H9 (cell line): ENCODE results near the gene PDE7B. TPM values are rescaled to one million over a fixed set of nuclear protein-coding genes. Genes with fewer than 3 reads are reported as not detected.

Experiments used
- DNase-seq: peaks from one replicate; pipeline ENCODE4 v3.0.0-alpha.2; 2017
- H2AFZ ChIP-seq: one replicate; pipeline ENCODE4 v1.6.1; 2013; ENCODE audit warnings: mild to moderate bottlenecking, low read length, control low read depth, moderate library complexity
- H2AK5ac ChIP-seq: 2 replicates; pipeline ENCODE4 v1.6.1; 2013; ENCODE audit warnings: low read length, control low read depth, mixed read lengths; ENCODE audit not compliant: insufficient read length
- H2BK120ac ChIP-seq: one replicate; pipeline ENCODE4 v1.6.1; 2013; ENCODE audit warnings: low read depth, mild to moderate bottlenecking, low read length, control low read depth, inconsistent platforms; ENCODE audit not compliant: poor library complexity, severe bottlenecking
- H2BK12ac ChIP-seq: 2 replicates; pipeline ENCODE4 v1.6.1; 2013; ENCODE audit warnings: low read length, control low read depth, mixed read lengths, low read depth; ENCODE audit not compliant: insufficient read length
- H2BK15ac ChIP-seq: 2 replicates; pipeline ENCODE4 v1.6.1; 2013; ENCODE audit warnings: low read depth, low read length, control low read depth
- H2BK20ac ChIP-seq: one replicate; pipeline ENCODE4 v1.6.1; 2013; ENCODE audit warnings: low read depth, mild to moderate bottlenecking, low read length, control low read depth, inconsistent platforms; ENCODE audit not compliant: poor library complexity, severe bottlenecking
- H2BK5ac ChIP-seq: 2 replicates; pipeline ENCODE4 v1.6.1; 2013; ENCODE audit warnings: low read length, control low read depth, mixed read lengths; ENCODE audit not compliant: insufficient read length
- H3K14ac ChIP-seq: 2 replicates; pipeline ENCODE4 v1.6.1; 2013; ENCODE audit warnings: low read length, control low read depth; ENCODE audit not compliant: insufficient read depth
- H3K18ac ChIP-seq: 2 replicates; pipeline ENCODE4 v1.6.1; 2013; ENCODE audit warnings: low read depth, mild to moderate bottlenecking, mixed read lengths, low read length, control low read depth; ENCODE audit not compliant: insufficient read length
- H3K23ac ChIP-seq: 2 replicates; pipeline ENCODE4 v1.6.1; 2013; ENCODE audit warnings: low read length, control low read depth, mixed read lengths, low read depth; ENCODE audit not compliant: insufficient read length
- H3K23me2 ChIP-seq: 2 replicates; pipeline ENCODE4 v1.6.1; 2013; ENCODE audit warnings: low read depth, mild to moderate bottlenecking, mixed read lengths, low read length, control low read depth; ENCODE audit not compliant: insufficient read length, poor library complexity, severe bottlenecking
- H3K27ac ChIP-seq: 2 replicates; pipeline ENCODE4 v1.5.1; 2013; ENCODE audit warnings: low read length, control low read depth, mixed read lengths, low read depth; ENCODE audit not compliant: insufficient read length
- H3K27me3 ChIP-seq: 2 replicates; pipeline ENCODE4 v1.6.1; 2013; ENCODE audit warnings: low read length, control low read depth, inconsistent platforms; ENCODE audit not compliant: insufficient read depth
- H3K4ac ChIP-seq: 2 replicates; pipeline ENCODE4 v1.6.1; 2013; ENCODE audit warnings: low read depth, mild to moderate bottlenecking, control low read depth, inconsistent platforms, low read length, moderate library complexity
- H3K4me1 ChIP-seq: 2 replicates; pipeline ENCODE4 v1.6.1; 2013; ENCODE audit warnings: low read length, control low read depth, inconsistent platforms; ENCODE audit not compliant: insufficient read depth
- H3K4me2 ChIP-seq: 2 replicates; pipeline ENCODE4 v1.6.1; 2013; ENCODE audit warnings: low read length, control low read depth, mixed read lengths; ENCODE audit not compliant: insufficient read length, insufficient read depth
- H3K56ac ChIP-seq: 2 replicates; pipeline ENCODE4 v1.6.1; 2013; ENCODE audit warnings: low read depth, mild to moderate bottlenecking, mixed read lengths, low read length, control low read depth; ENCODE audit not compliant: insufficient read length
- H3K79me1 ChIP-seq: 2 replicates; pipeline ENCODE4 v1.6.1; 2013; ENCODE audit warnings: low read depth, mild to moderate bottlenecking, moderate library complexity, low read length, control low read depth, inconsistent platforms; ENCODE audit not compliant: insufficient read depth, poor library complexity, severe bottlenecking
- H3K79me2 ChIP-seq: 2 replicates; pipeline ENCODE4 v1.6.1; 2013; ENCODE audit warnings: low read length, control low read depth, inconsistent platforms; ENCODE audit not compliant: insufficient read depth
- H3K9ac ChIP-seq: 2 replicates; pipeline ENCODE4 v1.6.1; 2013; ENCODE audit warnings: low read length, control low read depth, mixed read lengths; ENCODE audit not compliant: insufficient read length; ENCODE audit errors: extremely low read depth
- H3K9me3 ChIP-seq: one replicate; pipeline ENCODE4 v1.6.1; 2013; ENCODE audit warnings: low read depth, low read length, inconsistent platforms; ENCODE audit not compliant: control insufficient read depth
- H3T11ph ChIP-seq: one replicate; pipeline ENCODE4 v1.6.1; 2013; ENCODE audit warnings: mild to moderate bottlenecking, low read length, control low read depth, inconsistent platforms
- H4K20me1 ChIP-seq: one replicate; pipeline ENCODE4 v1.6.1; 2013; ENCODE audit not compliant: control insufficient read depth, insufficient read length, insufficient read depth
- H4K5ac ChIP-seq: 2 replicates; pipeline ENCODE4 v1.6.1; 2013; ENCODE audit warnings: low read depth, mild to moderate bottlenecking, mixed read lengths, low read length, control low read depth; ENCODE audit not compliant: insufficient read length
- H4K8ac ChIP-seq: replicated peaks from 2 replicates; pipeline ENCODE4 v1.6.1; 2013; ENCODE audit warnings: low read length, control low read depth, mixed read lengths, low read depth; ENCODE audit not compliant: insufficient read length
- H4K91ac ChIP-seq: 2 replicates; pipeline ENCODE4 v1.6.1; 2013; ENCODE audit warnings: low read depth, mild to moderate bottlenecking, moderate library complexity, mixed read lengths, low read length, control low read depth; ENCODE audit not compliant: insufficient read length
- H3K27ac Mint-ChIP-seq, 3 experiments: 2 replicates in 2 of 3; 3 replicates in 1 of 3; pipeline ENCODE4 v1.8.0; 2020 to 2021; ENCODE audit warnings: mixed read lengths in 3 of 3, mild to moderate bottlenecking in 1 of 3, moderate library complexity in 1 of 3
- H3K27me3 Mint-ChIP-seq: 2 replicates; pipeline ENCODE4 v1.8.0; 2021; ENCODE audit warnings: low read depth, mild to moderate bottlenecking, moderate library complexity, mixed read lengths
- H3K36me3 Mint-ChIP-seq, 3 experiments: 2 replicates in 2 of 3; 3 replicates in 1 of 3; pipeline ENCODE4 v1.8.0; 2020 to 2021; ENCODE audit warnings: low read depth in 3 of 3, mixed read lengths in 3 of 3; ENCODE audit not compliant: insufficient read depth in 1 of 3
- H3K4me1 Mint-ChIP-seq, 2 experiments: 2 replicates each; pipeline ENCODE4 v1.8.0; 2020; ENCODE audit warnings: mixed read lengths in 2 of 2
- H3K4me3 Mint-ChIP-seq, 2 experiments: 2 replicates in 1 of 2; 3 replicates in 1 of 2; pipeline ENCODE4 v1.8.0; 2020 to 2021; ENCODE audit warnings: mild to moderate bottlenecking in 2 of 2, mixed read lengths in 2 of 2, moderate library complexity in 1 of 2
- H3K9me3 Mint-ChIP-seq, 2 experiments: 2 replicates in 1 of 2; 3 replicates in 1 of 2; pipeline ENCODE4 v1.8.0; 2020; ENCODE audit warnings: mild to moderate bottlenecking in 2 of 2, mixed read lengths in 2 of 2, moderate library complexity in 1 of 2
- CTCF ChIP-seq: fragments of 200-600 bp; sonication (generic); conservative IDR thresholded peaks from 3 replicates; pipeline ENCODE4 v1.8.0; 2021; ENCODE audit warnings: antibody characterized with exemption, mild to moderate bottlenecking
- WGBS: extraction: QIAGEN DNeasy Blood & Tissue Kit; methylation state at CpG from one replicate; pipeline ENCODE4 v1.1.7; 2013; ENCODE audit warnings: missing lambda C conversion rate, low lambda C conversion rate, mixed read lengths; ENCODE audit not compliant: insufficient read length; ENCODE audit errors: extremely low coverage; 5-methylcytosine and 5-hydroxymethylcytosine counted together
- total RNA-seq: library from RNA; stranded (reverse); gene quantifications from 2 replicates; pipeline ENCODE4 v1.2.1, GENCODE V29; 2021

The PDE7B gene
- total RNA-seq, 1 experiment from 2014 or later = not detected

DNA sequence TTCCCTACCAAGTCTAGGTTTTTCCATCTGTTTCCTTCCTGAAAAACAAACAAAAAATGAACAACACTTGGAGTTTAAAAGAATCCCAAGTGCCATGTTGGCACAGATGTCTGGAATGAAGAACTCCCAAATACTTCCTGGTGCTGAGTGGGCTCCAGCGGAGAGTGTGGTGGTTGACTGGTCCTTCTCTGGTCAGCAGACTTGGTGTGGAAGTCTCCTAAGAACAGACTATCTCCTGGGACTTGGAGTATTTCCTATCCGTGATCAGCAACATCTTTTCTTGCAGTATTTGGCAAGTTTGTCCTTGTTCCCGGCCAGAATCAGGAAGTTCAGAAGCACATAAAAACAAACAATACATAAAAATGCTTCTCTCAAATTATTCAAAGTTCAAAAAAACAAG is 244.5 kb downstream of the PDE7B start:
- H3K27me3 Mint-ChIP-seq = peaks cover 17% of the 10 kb centered on the region
- TF ChIP-seq CTCF = no peak
- H3K36me3 Mint-ChIP-seq = peaks cover 0 to 4% (median 0%) of the 10 kb centered on the region in 3 experiments; a peak in 4 of 7 replicates
- WGBS = no CpG with 5 or more reads among the region's 3 CpGs
- no peak for DNase-seq
- Histone ChIP-seq H2AK5ac (no peak overlapping the region), H2BK5ac (no peak overlapping the region), H2AFZ (no peak overlapping the region), H2BK120ac (no peak overlapping the region), H3K18ac (no peak overlapping the region), H3K23me2 (no peaks in the 10 kb centered on the region), H2BK15ac (no peak overlapping the region), H4K8ac (no peak overlapping the region), H3T11ph (no peak overlapping the region), H3K23ac (no peak overlapping the region), H4K20me1 (no peaks in the 10 kb centered on the region), H3K4ac (no peak overlapping the region), H4K91ac (no peak overlapping the region), H3K14ac (no peak overlapping the region), H3K79me2 (no peaks in the 10 kb centered on the region; the same call in 1 of the 2 replicates), H2BK12ac (no peak overlapping the region), H3K9ac (no peak overlapping the region), H3K4me1 (no peaks in the 10 kb centered on the region), H3K27me3 (peaks cover 4% of the 10 kb centered on the region; the same call in 1 of the 2 replicates), H3K27ac (no peak overlapping the region), H3K4me2 (no peak overlapping the region), H4K5ac (no peak overlapping the region), H3K56ac (no peak overlapping the region), H2BK20ac (no peak overlapping the region), H3K79me1 (no peaks in the 10 kb centered on the region), H3K9me3 (no peaks in the 10 kb centered on the region)
- H3K4me3 Mint-ChIP-seq = no peak overlapping the region
- H3K27ac Mint-ChIP-seq = no peak overlapping the region
- no peaks in the 10 kb centered on the region for H3K4me1 Mint-ChIP-seq
- peaks cover 3 to 5% of the 10 kb centered on the region in 2 experiments; a peak in 3 of 5 replicates for H3K9me3 Mint-ChIP-seq
